ENCODE measurements around the gene CANT1. TPM values are rescaled to one million over a fixed set of nuclear protein-coding genes. Genes with fewer than 3 reads are reported as not detected.

The CANT1 gene
- total and polyA plus RNA-seq, 4 donors: 6.2 to 20.0 (median 16.4) TPM

- no peak overlapping the region for H3K9ac ChIP-seq (ENCODE audit: low read depth in 1 of 2, low read length in 2 of 2)
- peaks cover 0 to 6% (median 3%) of the 10 kb centered on the region in 4 donors for H3K4me1 ChIP-seq (ENCODE audit: control insufficient read depth in 4 of 4, insufficient read depth in 4 of 4, low read length in 3 of 4)
- no peaks in the 10 kb centered on the region for H3K36me3 ChIP-seq (ENCODE audit: control insufficient read depth in 4 of 4, insufficient read depth in 3 of 4, low read depth in 1 of 4, low read length in 3 of 4)
- TF ChIP-seq ZBTB33 (IDR thresholded peaks at IDR 0.05) (no peak), HNF4A (conservative IDR thresholded peaks at IDR 0.05) (no peak), HNF4G (IDR thresholded peaks at IDR 0.05) (no peak), TAF1 (conservative IDR thresholded peaks at IDR 0.05) (no peak), JUND (IDR thresholded peaks at IDR 0.05) (no peak), YY1 (IDR thresholded peaks at IDR 0.05) (no peak), RXRA (IDR thresholded peaks at IDR 0.05) (no peak), ATF3 (IDR thresholded peaks at IDR 0.05) (no peak), SP1 (IDR thresholded peaks at IDR 0.05) (no peak), REST (IDR thresholded peaks at IDR 0.05) (no peak), FOXA1 (IDR thresholded peaks at IDR 0.05) (no peak), FOXA2 (IDR thresholded peaks at IDR 0.05) (no peak), CTCF (IDR thresholded peaks at IDR 0.05; ENCODE audit: low read depth, low read length, missing input control) (no peak), EGR1 (IDR thresholded peaks at IDR 0.05; ENCODE audit: low read depth in 2 of 2) (no peak), NR2F2 (IDR thresholded peaks at IDR 0.05) (no peak), RAD21 (IDR thresholded peaks at IDR 0.05) (no peak)
- TF ChIP-seq, protein P1, sequence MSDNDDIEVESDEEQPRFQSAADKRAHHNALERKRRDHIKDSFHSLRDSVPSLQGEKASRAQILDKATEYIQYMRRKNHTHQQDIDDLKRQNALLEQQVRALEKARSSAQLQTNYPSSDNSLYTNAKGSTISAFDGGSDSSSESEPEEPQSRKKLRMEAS (IDR thresholded peaks at IDR 0.05): no peak
- H3K4me3 ChIP-seq (ENCODE audit: low read depth in 1 of 3, low read length in 3 of 3): no peak overlapping the region
- WGBS: 94% methylated on average over 9 of the region's 9 CpGs
- no peaks in the 10 kb centered on the region for H3K9me3 ChIP-seq (ENCODE audit: control insufficient read depth in 4 of 4, low read length in 3 of 4)
- no peak overlapping the region for H3K27ac ChIP-seq (ENCODE audit: low read depth in 1 of 2, low read length in 2 of 2)
- H3K27me3 ChIP-seq (ENCODE audit: control insufficient read depth in 4 of 4, insufficient read depth in 4 of 4, low read length in 3 of 4): no peaks in the 10 kb centered on the region
- no peak for DNase-seq (ENCODE audit: low spot score)
These were observed 39.7 kb downstream of the CANT1 start for GRCh38 chr17:78969865-78970264.

Data from liver (tissue), 9 donors.